ENCODE measurements around the gene B3GALNT1.
"Not testable (repeated sequence)": the region's sequence is repeated elsewhere in the genome, so short reads cannot be mapped to it uniquely, and the experiment has no call there.

B3GALNT1 gene

GRCh38 chr3:161072751-161073150 is 32.4 kb downstream of the B3GALNT1 start:
- DNase-seq, result no peak

DNA sequence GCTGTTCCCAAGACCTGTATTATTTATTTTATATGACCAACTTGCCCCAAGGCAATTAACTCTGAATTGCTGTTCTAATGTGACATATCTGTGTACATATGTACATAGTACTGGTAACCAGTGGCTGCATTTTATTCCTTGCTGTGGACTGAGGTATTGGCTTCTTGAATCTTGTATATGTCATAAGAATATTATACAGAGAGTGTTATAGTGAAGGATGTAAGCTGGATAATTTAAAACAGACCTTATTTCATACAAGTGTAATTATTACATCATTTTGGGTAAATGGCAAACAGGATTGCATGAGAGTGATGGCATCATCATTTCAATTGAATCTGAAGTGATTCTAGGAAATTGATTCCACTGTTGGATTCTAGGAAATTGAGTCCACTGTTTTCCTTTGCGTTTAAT is 32.9 kb downstream of the B3GALNT1 start:
- DNase-seq, result no peak

DNA sequence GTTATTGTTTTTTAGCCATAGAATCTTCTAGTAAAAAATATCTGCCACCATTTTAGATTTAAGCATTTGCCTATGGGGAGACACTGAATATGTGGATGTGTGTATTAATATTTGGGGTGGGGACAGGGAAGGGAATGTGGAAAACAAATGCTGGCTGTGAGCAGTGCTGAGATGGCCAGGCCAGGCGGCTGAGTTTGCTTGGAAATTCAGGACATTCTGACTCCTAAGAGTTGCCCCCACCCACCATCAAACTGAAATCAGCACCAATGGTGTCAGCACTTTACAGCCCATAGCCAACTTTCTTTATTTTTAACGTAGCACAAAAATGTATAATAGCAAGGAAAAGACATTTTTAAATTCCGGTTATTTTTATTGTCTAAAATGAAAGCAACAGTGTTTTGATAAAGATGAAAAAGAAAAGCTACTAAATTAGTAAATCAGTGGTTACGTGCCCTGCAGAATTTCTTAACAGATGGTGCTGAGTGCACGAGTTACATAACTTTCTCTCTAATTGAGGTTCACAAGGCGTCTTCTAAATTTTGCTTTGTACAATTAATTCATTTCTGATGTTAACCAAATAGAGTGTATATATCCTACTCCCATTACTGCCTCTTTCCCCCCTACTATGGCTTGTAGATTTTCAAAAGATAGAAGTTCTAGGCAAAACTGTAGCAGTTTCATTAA is 34.0 kb downstream of the B3GALNT1 start:
- no peak for DNase-seq

DNA sequence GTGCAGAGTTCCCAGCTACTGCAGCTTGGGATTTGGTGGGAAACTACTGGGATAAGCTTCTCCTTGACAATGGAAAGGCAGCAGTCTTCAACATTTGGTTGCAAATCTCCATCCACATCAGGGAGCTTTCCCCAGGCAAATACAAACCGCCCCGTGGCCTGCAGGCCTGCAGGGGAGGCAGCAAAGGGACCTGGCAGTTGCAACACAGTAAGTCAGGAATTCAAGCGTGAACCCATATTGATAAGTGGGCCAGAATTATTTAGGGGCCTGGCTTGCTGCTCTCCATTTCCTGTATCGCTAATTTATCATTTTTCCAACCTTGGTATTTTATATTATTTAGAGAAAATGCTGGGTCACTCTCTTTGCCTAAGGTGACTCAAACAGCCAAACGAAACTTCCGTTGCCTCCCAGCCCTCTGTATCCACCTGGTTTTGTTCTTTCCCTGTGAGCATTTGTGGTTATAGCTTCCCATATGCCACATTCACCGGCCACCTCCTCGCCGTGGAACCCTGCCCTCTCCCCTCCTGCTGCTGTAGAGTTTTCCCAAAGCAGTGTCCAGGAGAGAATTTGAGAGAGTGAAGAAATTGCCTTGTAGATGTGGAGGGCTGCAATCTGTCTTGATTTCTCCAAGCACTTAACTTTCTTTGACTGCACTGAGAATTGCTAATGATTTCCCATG is 34.8 kb downstream of the B3GALNT1 start:
- no peak for DNase-seq

GRCh38 chr3:161069511-161070251 is 35.5 kb downstream of the B3GALNT1 start:
- DNase-seq, result no peak

DNA sequence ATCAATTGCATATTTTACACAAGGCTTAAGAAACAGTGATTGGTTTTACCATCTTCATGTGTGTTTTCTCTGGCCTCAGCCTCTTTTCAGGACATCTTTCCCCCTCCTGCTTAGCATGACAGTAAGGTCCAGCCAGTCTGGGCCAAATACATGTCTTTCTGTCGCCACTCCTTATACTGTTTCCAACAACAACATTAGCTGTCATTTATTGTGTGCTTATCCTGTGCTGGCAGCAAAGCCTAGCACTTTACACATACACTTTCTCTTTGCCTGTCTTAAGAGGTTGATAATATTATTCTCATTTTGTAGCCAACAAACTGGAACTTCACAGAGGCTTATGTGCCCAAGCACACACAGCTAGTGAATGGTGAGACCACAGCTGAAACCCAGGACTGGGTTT is 37.8 kb downstream of the B3GALNT1 start:
- no peak for DNase-seq

DNA sequence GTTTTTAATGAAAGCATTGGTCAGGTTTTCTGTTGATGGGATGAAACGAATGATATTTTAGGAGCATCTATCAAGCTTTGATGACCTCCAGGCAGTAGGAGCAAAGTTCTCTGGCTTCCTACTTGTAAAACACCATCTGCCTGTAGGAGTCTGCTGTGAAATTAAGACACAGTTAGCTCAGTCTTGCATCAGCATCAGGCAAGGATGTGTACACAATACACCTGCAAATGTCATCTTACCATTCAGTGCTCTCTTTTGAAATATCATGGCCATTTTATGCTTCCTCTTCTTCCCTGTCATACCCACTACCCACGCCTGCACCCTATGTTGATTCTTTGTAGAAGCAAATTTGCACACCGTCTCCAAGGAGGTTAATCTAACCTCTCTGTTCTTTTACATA is 38.2 kb downstream of the B3GALNT1 start:
- DNase-seq, result no peak

- no peak for DNase-seq
Observed at GRCh38 chr3:161064413-161064812, 40.7 kb downstream of the B3GALNT1 start.

- DNase-seq, result no peak
Observed at GRCh38 chr3:161054860-161055604, 50.1 kb downstream of the B3GALNT1 start.

- DNase-seq, result no peak
Observed at GRCh38 chr3:161051856-161052255, 53.3 kb downstream of the B3GALNT1 start.

DNA sequence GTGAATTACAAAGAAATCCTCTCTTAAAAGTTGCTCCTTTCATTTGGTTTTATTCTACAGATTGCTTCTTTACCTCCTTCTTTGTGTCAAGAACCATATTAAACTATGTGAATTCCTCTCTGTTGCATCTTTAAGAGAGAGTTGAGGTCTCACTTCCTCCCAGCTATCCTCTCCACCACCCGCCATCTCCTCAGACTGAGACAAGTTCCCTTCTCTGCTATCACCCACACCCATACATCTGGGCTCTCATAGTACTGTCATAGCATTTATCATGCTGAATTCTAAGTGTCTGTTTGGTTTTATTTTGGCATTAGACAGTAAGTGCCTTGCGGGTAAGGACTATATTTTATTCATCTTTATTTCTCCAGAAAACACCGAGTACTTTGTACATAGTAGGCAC is 54.2 kb downstream of the B3GALNT1 start:
- no peak for DNase-seq

DNA sequence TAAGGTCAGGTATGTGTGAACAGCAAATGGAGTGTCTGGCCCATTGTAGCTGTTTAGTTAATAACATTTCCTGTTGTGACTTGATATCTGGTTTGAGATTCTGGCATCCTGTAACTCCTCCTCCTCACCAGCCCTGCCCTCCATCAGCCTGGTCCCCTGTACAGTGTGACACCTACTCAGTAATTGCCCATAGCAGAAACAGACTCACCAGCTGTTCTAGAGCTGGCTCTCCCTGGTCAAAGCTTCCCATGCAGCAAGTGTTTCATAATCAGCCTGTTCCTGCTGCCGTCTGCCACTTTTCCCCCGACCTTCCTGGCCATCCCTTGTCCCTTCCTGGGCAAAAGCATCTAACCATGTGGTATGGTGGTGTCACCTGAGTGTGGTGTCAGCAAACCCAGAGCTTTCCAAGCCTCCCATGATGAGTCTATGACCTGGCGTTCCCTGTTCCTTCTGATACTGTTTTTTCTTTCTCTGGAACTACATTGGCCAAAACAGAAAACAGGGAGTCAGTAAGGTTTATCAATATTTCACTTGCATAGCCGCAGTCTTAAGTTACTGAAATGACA is 55.4 kb downstream of the B3GALNT1 start:
- no peak for DNase-seq

DNA sequence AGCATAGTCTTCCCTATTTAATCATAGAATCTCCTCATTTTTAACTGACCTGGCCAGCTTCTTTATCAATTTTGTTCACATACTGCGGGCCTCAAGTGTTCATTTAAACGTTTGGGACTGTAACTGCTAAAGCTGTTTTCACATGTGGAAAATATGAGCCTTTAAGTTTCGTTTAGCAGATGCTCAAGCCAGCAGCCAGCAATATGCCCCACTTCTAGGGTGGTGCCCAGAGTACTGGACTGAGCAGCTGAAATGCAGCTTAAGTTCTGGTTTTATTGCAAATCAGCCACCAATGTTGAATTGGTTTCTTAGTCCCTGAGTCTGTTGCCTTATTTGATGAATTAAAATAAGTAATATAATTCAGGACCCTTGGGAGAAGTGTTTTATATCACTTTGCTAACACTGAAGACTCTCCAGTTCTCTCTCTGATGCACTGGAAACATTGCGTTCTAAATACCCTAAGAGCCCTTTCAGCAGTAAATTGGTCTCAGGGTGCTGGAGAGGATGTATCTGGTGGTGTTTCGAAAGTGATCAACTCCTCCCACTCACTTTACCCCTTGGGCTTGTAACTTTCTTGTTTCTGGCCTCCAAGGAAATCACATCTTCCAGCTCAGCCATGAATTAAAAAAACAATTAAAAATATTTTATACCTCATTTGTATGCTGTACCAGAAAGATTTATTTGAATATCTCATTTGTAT is 61.7 kb downstream of the B3GALNT1 start:
- DNase-seq, result no peak

DNA sequence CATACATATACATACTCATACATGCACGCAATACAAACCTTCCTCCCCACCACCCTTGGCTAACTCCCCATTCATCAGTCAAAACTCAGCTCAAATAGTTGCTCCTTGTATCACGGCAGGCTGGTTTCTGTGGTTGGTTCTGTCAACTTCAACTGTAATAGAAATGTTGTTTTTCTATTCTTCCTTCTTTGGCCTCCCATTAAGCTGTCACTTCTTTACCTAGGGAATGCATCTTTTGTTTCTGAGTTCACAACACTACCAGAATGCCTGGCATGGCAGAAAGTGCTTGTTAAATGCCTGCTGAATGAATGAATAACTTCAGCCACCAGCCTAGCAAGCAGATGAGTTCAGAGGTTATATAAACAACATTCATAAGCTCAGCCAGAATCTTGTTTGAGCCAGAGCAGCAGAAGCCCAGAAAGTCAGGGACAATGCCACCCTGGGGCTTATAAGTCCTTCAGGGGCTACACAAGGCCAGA is 63.1 kb downstream of the B3GALNT1 start:
- DNase-seq, result no peak

DNA sequence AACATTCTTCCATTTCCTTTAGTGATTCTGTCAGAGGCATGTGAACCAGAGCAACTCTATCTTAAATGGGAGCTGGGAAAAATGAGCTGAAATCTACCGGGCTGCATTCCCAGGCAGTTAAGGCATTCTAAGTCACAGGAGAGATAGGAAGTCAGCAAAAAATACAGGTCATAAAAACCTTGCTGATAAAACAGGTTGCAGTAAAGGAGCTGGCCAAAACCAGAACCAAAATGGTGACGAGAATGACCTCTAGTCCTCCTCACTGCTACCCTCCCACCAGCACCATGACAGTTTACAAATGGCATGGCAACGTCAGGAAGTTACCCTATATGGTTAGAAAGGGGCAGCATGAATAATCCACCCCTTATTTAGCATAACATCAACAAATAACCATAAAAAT is 66.4 kb downstream of the B3GALNT1 start:
- no peak for DNase-seq

- no peak for DNase-seq
Observed at GRCh38 chr3:161035711-161036110, 69.4 kb downstream of the B3GALNT1 start.

DNA sequence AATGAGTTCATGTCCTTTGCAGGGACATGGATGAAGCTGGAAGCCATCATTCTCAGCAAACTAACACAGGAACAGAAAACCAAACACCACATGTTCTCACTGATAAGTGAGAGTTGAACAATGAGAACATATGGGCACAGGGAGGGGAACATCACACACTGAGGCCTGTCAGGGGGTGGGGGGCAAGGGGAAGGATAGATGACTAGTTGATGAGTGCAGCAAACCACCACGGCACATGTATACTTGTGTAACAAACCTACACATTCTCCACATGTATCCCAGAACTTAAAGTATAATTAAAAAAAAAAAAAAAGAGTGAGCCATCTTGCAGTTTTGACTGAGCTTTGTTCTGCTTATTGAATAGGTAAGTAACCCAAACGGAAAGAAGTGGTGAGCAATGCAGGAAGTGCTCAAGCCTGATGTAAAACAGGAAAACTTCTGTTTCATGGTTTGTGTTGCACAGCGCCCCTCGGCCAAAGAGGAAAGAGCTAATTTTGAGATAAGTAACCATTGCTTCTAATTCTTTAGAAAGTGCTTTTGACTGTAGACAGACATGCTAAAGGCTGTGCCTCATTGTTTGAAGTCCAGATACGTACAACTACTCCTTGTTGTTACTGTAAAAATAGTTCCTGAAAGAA is 70.1 kb downstream of the B3GALNT1 start:
- DNase-seq, result not testable (repeated sequence)

Data from NCI-H1436 treated with DMSO at 0.1 percent for 48 hours (cell line).